IMR-90 (cell line): ENCODE data around the gene STK36. TPM values are rescaled to one million over a fixed set of nuclear protein-coding genes. Genes with fewer than 3 reads are reported as not detected.

ENCODE experiments used
- ATAC-seq: fragments of 200-7000 bp; cut with Tn5 transposase; 2 replicates; pipeline ENCODE4 v1.9.1; 2020; ENCODE audit warnings: low read depth, mild to moderate bottlenecking, moderate library complexity
- BruUV-seq: library from RNA; stranded (reverse); fragments of 400-500 nt; replicated peaks from 2 replicates; lab custom pipeline; 2021; lab: Mats Ljungman, UMichigan
- CTCF ChIA-PET: fragments of 300-600 bp; formaldehyde crosslinking; extraction: SDS; loops from one replicate; lab custom pipeline; 2021; ENCODE audit warnings: antibody characterized with exemption; lab: Yijun Ruan, JAX
- POLR2A ChIA-PET: fragments of 300-600 bp; sonication (Branson Sonifier 250); formaldehyde crosslinking; loops from one replicate; lab custom pipeline; 2022; ENCODE audit warnings: antibody characterized with exemption; ENCODE audit not compliant: unreplicated experiment; lab: Charles Lee
- DNase-seq: peaks from one replicate; pipeline ENCODE4 v3.0.0; 2013
- H2AFZ ChIP-seq: replicated peaks from 2 replicates; pipeline ENCODE3; 2013; ENCODE audit warnings: low read length, mild to moderate bottlenecking; ENCODE audit not compliant: poor library complexity
- H2AK5ac ChIP-seq: 2 replicates; pipeline ENCODE4 v1.6.1; 2013; ENCODE audit warnings: low read depth, low read length, inconsistent platforms
- H2AK9ac ChIP-seq: replicated peaks from 2 replicates; pipeline ENCODE3; 2013; ENCODE audit warnings: mild to moderate bottlenecking, low read depth, low read length, moderate library complexity; ENCODE audit not compliant: poor library complexity
- H2BK120ac ChIP-seq: 2 replicates; pipeline ENCODE4 v1.6.1; 2013; ENCODE audit warnings: low read depth, low read length, inconsistent platforms
- H2BK15ac ChIP-seq: 3 replicates; pipeline ENCODE4 v1.6.1; 2013; ENCODE audit warnings: low read depth, low read length, inconsistent platforms
- H2BK20ac ChIP-seq: 2 replicates; pipeline ENCODE4 v1.6.1; 2013; ENCODE audit warnings: low read depth, mild to moderate bottlenecking, inconsistent platforms, low read length, moderate library complexity
- H2BK5ac ChIP-seq: 2 replicates; pipeline ENCODE4 v1.6.1; 2013; ENCODE audit warnings: mild to moderate bottlenecking, low read depth, low read length, inconsistent platforms; ENCODE audit not compliant: poor library complexity, severe bottlenecking
- H3K14ac ChIP-seq: replicated peaks from 2 replicates; pipeline ENCODE4 v1.6.1; 2013; ENCODE audit warnings: low read depth, low read length, inconsistent platforms
- H3K18ac ChIP-seq: 2 replicates; pipeline ENCODE4 v1.6.1; 2013; ENCODE audit warnings: low read depth, low read length, control low read depth
- H3K23ac ChIP-seq: 2 replicates; pipeline ENCODE4 v1.6.1; 2013; ENCODE audit warnings: low read depth, low read length, inconsistent platforms
- H3K27ac ChIP-seq: 2 replicates; pipeline ENCODE4 v1.5.1; 2013; ENCODE audit warnings: mild to moderate bottlenecking, control low read depth, low read length; ENCODE audit not compliant: insufficient read depth
- H3K27me3 ChIP-seq: 2 replicates; pipeline ENCODE4 v1.6.1; 2013; ENCODE audit warnings: low read length; ENCODE audit not compliant: control insufficient read depth, insufficient read depth
- H3K36me3 ChIP-seq: 2 replicates; pipeline ENCODE4 v1.6.1; 2013; ENCODE audit warnings: low read length, mixed read lengths; ENCODE audit not compliant: control insufficient read depth, insufficient read depth
- H3K4ac ChIP-seq: 2 replicates; pipeline ENCODE4 v1.6.1; 2013; ENCODE audit warnings: low read depth, low read length, inconsistent platforms
- H3K4me1 ChIP-seq: 2 replicates; pipeline ENCODE4 v1.6.1; 2013; ENCODE audit warnings: low read length, mixed read lengths; ENCODE audit not compliant: control insufficient read depth, insufficient read depth
- H3K4me2 ChIP-seq: 2 replicates; pipeline ENCODE4 v1.6.1; 2013; ENCODE audit warnings: low read depth, mild to moderate bottlenecking, control low read depth, low read length, moderate library complexity
- H3K4me3 ChIP-seq: 2 replicates; pipeline ENCODE4 v1.5.1; 2013; ENCODE audit warnings: low read depth, mild to moderate bottlenecking, control low read depth, low read length, moderate library complexity; ENCODE audit not compliant: insufficient read depth
- H3K56ac ChIP-seq: 2 replicates; pipeline ENCODE4 v1.6.1; 2013; ENCODE audit warnings: low read length, inconsistent platforms; ENCODE audit not compliant: insufficient read depth; ENCODE audit errors: extremely low read depth
- H3K79me1 ChIP-seq, 2 experiments: 2 replicates each; pipeline ENCODE4 v1.6.1; 2013; ENCODE audit warnings: low read length in 2 of 2, inconsistent platforms in 1 of 2, low read depth in 1 of 2
- H3K9ac ChIP-seq: 2 replicates; pipeline ENCODE4 v1.6.1; 2013; ENCODE audit warnings: low read depth, low read length, control low read depth
- H3K9me1 ChIP-seq: 2 replicates; pipeline ENCODE4 v1.6.1; 2013; ENCODE audit warnings: low read length, inconsistent platforms; ENCODE audit not compliant: insufficient read depth
- H3K9me3 ChIP-seq: 2 replicates; pipeline ENCODE4 v1.6.1; 2013; ENCODE audit warnings: low read length; ENCODE audit not compliant: control insufficient read depth, insufficient read depth
- H4K20me1 ChIP-seq: 2 replicates; pipeline ENCODE4 v1.6.1; 2013; ENCODE audit warnings: low read length, inconsistent platforms; ENCODE audit not compliant: insufficient read depth
- H4K5ac ChIP-seq: 2 replicates; pipeline ENCODE4 v1.6.1; 2013; ENCODE audit warnings: mild to moderate bottlenecking, low read depth, low read length, control low read depth
- H4K8ac ChIP-seq, 2 experiments: 2 replicates each; pipeline ENCODE4 v1.6.1; 2013; ENCODE audit warnings: low read depth in 2 of 2, low read length in 2 of 2, control low read depth in 1 of 2, inconsistent platforms in 1 of 2
- H4K91ac ChIP-seq: 2 replicates; pipeline ENCODE4 v1.6.1; 2013; ENCODE audit warnings: low read depth, low read length, inconsistent platforms; ENCODE audit not compliant: insufficient read depth
- BHLHE40 ChIP-seq: fragments of 150-350 bp; IDR thresholded peaks from 2 replicates; pipeline ENCODE4 v1.6.1; 2016; ENCODE audit warnings: mild to moderate bottlenecking, low read depth, low read length
- CEBPB ChIP-seq: IDR thresholded peaks from 2 replicates; pipeline ENCODE4 v1.6.1; 2012; ENCODE audit warnings: low read depth, low read length, improper control_type of control experiment
- CHD1 ChIP-seq: IDR thresholded peaks from 2 replicates; pipeline ENCODE4 v1.6.1; 2012; ENCODE audit warnings: low read depth, low read length, improper control_type of control experiment
- CTCF ChIP-seq: conservative IDR thresholded peaks from 2 replicates; pipeline ENCODE4 v1.5.1; 2012; ENCODE audit warnings: mild to moderate bottlenecking, low read depth, low read length, improper control_type of control experiment
- ELK1 ChIP-seq: fragments of 150-350 bp; IDR thresholded peaks from 2 replicates; pipeline ENCODE4 v1.6.1; 2016; ENCODE audit warnings: low read depth, mild to moderate bottlenecking, low read length, moderate library complexity, borderline replicate concordance
- FOS ChIP-seq: fragments of 150-350 bp; IDR thresholded peaks from 2 replicates; pipeline ENCODE4 v1.6.1; 2016; ENCODE audit warnings: low read depth, low read length
- MAZ ChIP-seq: IDR thresholded peaks from 2 replicates; pipeline ENCODE4 v1.6.1; 2012; ENCODE audit warnings: low read depth, mild to moderate bottlenecking, low read length, improper control_type of control experiment, moderate library complexity, borderline replicate concordance
- MXI1 ChIP-seq: IDR thresholded peaks from 2 replicates; pipeline ENCODE4 v1.6.1; 2012; ENCODE audit warnings: low read depth, mild to moderate bottlenecking, low read length, moderate library complexity, borderline replicate concordance
- NFE2L2 ChIP-seq: fragments of 150-350 bp; IDR thresholded peaks from 2 replicates; pipeline ENCODE4 v1.6.1; 2016; ENCODE audit warnings: low read depth, mild to moderate bottlenecking, low read length
- RCOR1 ChIP-seq: IDR thresholded peaks from 2 replicates; pipeline ENCODE4 v1.6.1; 2012; ENCODE audit warnings: mild to moderate bottlenecking, low read length, improper control_type of control experiment; ENCODE audit not compliant: insufficient replicate concordance
- RFX5 ChIP-seq: IDR thresholded peaks from 2 replicates; pipeline ENCODE4 v1.8.0; 2012; ENCODE audit warnings: low read depth, mild to moderate bottlenecking, low read length, moderate library complexity
- SMC3 ChIP-seq: fragments of 150-350 bp; IDR thresholded peaks from 2 replicates; pipeline ENCODE4 v1.6.1; 2016; ENCODE audit warnings: low read depth, mild to moderate bottlenecking, antibody characterized with exemption, low read length, moderate library complexity
- USF2 ChIP-seq: fragments of 150-350 bp; IDR thresholded peaks from 2 replicates; pipeline ENCODE4 v1.6.1; 2017; ENCODE audit warnings: mild to moderate bottlenecking, antibody characterized with exemption, low read length, low read depth
- WGBS, 2 experiments: methylation state at CpG; one replicate each; pipeline versions ENCODE4 v1.1.5 to v1.1.7; 2013; ENCODE audit warnings: missing lambda C conversion rate in 2 of 2; ENCODE audit not compliant: insufficient read length in 1 of 2; ENCODE audit errors: extremely low coverage in 2 of 2; 5-methylcytosine and 5-hydroxymethylcytosine counted together
- dilution Hi-C: fragments of 300-500 bp; cut with HindIII; formaldehyde crosslinking; loops from one replicate; pipeline ENCODE4 v1.14.3; 2018; ENCODE audit warnings: low sequenced_read_pairs; ENCODE audit not compliant: unreplicated experiment
- in situ Hi-C: fragments of 300-500 bp; cut with MboI; formaldehyde crosslinking; loops from 3 replicates; pipeline ENCODE4 v1.14.3; 2019; ENCODE audit warnings: low sequenced_read_pairs, inconsistent platforms, mixed read lengths
- intact Hi-C: fragments of 100-400 bp; cut with micrococcal nuclease; formaldehyde crosslinking; loops from 2 replicates; pipeline ENCODE4 v1.10.0; 2022
- polyA plus RNA-seq, 3 experiments: library from polyadenylated mRNA; depleted of rRNA; stranded (reverse); fragments of >200 nt; gene quantifications; 2 replicates each; pipeline ENCODE4 v1.2.3, GENCODE V29; 2012; ENCODE audit warnings: low replicate concordance in 1 of 3
- total RNA-seq: library from RNA; depleted of rRNA; stranded (reverse); fragments of >200 nt; gene quantifications from 2 replicates; pipeline ENCODE4 v1.2.3, GENCODE V29; 2012

The STK36 gene
- total and polyA plus RNA-seq, 2 of the 4 experiments (the other 2 are of a cell fraction), result 17.6 to 44.5 TPM

GRCh38 chr2:218720048-218721041 lies 48.5 kb downstream of the STK36 start:
- dilution Hi-C loops, result no loop called here
- TF ChIP-seq RCOR1 (no peak), CEBPB (no peak), CTCF (no peak), FOS (no peak), CHD1 (no peak), BHLHE40 (no peak), MXI1 (no peak), USF2 (no peak), RFX5 (no peak), NFE2L2 (no peak), SMC3 (no peak), MAZ (no peak), ELK1 (no peak)

More at GRCh38 chr2:218720048-218721041, 48.5 kb downstream of the STK36 start:
- no peak overlapping the region for H3K4ac ChIP-seq
- no peak overlapping the region for H3K9ac ChIP-seq
- 100% methylated on average over 7 of the region's 19 CpGs; no CpG with 5 or more reads in 1 of the 2 experiments for WGBS, 2 experiments
- no peak overlapping the region for H3K4me3 ChIP-seq
- no peak overlapping the region for H2AK9ac ChIP-seq
- ATAC-seq (no peak), DNase-seq (no peak)
- no peak overlapping the region for H4K91ac ChIP-seq
- no peak overlapping the region for H3K56ac ChIP-seq
- no peaks in the 10 kb centered on the region for H3K27me3 ChIP-seq
- no peak overlapping the region for H2BK120ac ChIP-seq
- in situ Hi-C loops (no loop called here), intact Hi-C loops (no loop called here)
- H3K79me1 ChIP-seq, result peaks cover 41 to 82% of the 10 kb centered on the region in 2 experiments
- no peak overlapping the region for H3K18ac ChIP-seq
- H4K20me1 ChIP-seq, result no peaks in the 10 kb centered on the region
- peaks cover 9% of the 10 kb centered on the region for H3K9me1 ChIP-seq
- H2AK5ac ChIP-seq, result no peak overlapping the region
- BruUV-seq, result no TSS peak
- H3K9me3 ChIP-seq, result peaks cover 2% of the 10 kb centered on the region; the same call in 1 of the 2 replicates
- ChIA-PET POLR2A (interaction anchor here (1.2 kb wide), 1 partner anchor 11 kb away, joined by 4 read pairs; no protein-coding TSS in a partner anchor), CTCF (no interaction called here)
- no peak overlapping the region for H2AFZ ChIP-seq
- H3K27ac ChIP-seq, result no peak overlapping the region
- no peak overlapping the region for H2BK15ac ChIP-seq
- H3K36me3 ChIP-seq, result peaks cover 1% of the 10 kb centered on the region; the same call in 1 of the 2 replicates
- no peak overlapping the region for H2BK20ac ChIP-seq
- H4K8ac ChIP-seq, result no peak overlapping the region
- peaks cover 12% of the 10 kb centered on the region for H3K4me1 ChIP-seq
- no peak overlapping the region; the same call in 1 of the 2 replicates for H3K23ac ChIP-seq
- no peak overlapping the region for H3K14ac ChIP-seq
- no peak overlapping the region for H3K4me2 ChIP-seq
- no peak overlapping the region for H4K5ac ChIP-seq
- H2BK5ac ChIP-seq, result no peak overlapping the region
